GM04503 (cell line): ENCODE results near the gene RALY.
"Not testable (repeated sequence)": the region's sequence is repeated elsewhere in the genome, so short reads cannot be mapped to it uniquely, and the experiment has no call there.

Source experiments
- DNase-seq: peaks from one replicate; pipeline ENCODE4 v3.0.0-alpha.2; 2012; ENCODE audit warnings: low read depth

The RALY gene

GRCh38 chr20:34105978-34106675 is 112.4 kb downstream of the RALY start:
- no peak for DNase-seq

- no peak for DNase-seq
Measured at GRCh38 chr20:34108616-34109174, 115.0 kb downstream of the RALY start.

- no peak for DNase-seq
Measured at GRCh38 chr20:34109442-34109841, 115.7 kb downstream of the RALY start.

GRCh38 chr20:34110025-34110744 is 116.5 kb downstream of the RALY start:
- DNase-seq = no peak

- peak; percentile 39 for DNase-seq
Measured at GRCh38 chr20:34110745-34111641, 117.3 kb downstream of the RALY start.

- DNase-seq = peak; percentile 89
Measured at GRCh38 chr20:34111702-34112599, 118.2 kb downstream of the RALY start, which contains the start of gene EIF2S2. EIF2S2 (minus strand) TSS chr20:34112243; CDS start chr20:34112110, 133 bp downstream.

- DNase-seq = no peak
Measured at GRCh38 chr20:34112600-34113101, 118.9 kb downstream of the RALY start.

- DNase-seq = no peak
Measured at GRCh38 chr20:34114809-34115208, 121.1 kb downstream of the RALY start.

- DNase-seq = no peak
Measured at GRCh38 chr20:34115232-34115631, 121.5 kb downstream of the RALY start.

- no peak for DNase-seq
Measured at GRCh38 chr20:34120213-34120612, 126.5 kb downstream of the RALY start.

GRCh38 chr20:34122274-34122980 is 128.7 kb downstream of the RALY start:
- DNase-seq = no peak

- DNase-seq = no peak
Measured at GRCh38 chr20:34123309-34123708, 129.6 kb downstream of the RALY start.

- no peak for DNase-seq
Measured at GRCh38 chr20:34124469-34125249, 130.9 kb downstream of the RALY start.

- DNase-seq = no peak
Measured at GRCh38 chr20:34127792-34128191, 134.1 kb downstream of the RALY start.

GRCh38 chr20:34129518-34130162 is 135.9 kb downstream of the RALY start:
- DNase-seq = no peak

- no peak for DNase-seq
Measured at GRCh38 chr20:34131491-34131890, 137.8 kb downstream of the RALY start.

- DNase-seq = not testable (repeated sequence)
Measured at GRCh38 chr20:34132491-34132890, 138.8 kb downstream of the RALY start.

GRCh38 chr20:34132943-34133342 is 139.2 kb downstream of the RALY start:
- DNase-seq = not testable (repeated sequence)

GRCh38 chr20:34133365-34133860 is 139.7 kb downstream of the RALY start:
- not testable (repeated sequence) for DNase-seq
